GM23338 (cell line): ENCODE measurements around the gene PIEZO2. TPM values are rescaled to one million over a fixed set of nuclear protein-coding genes. Genes with fewer than 3 reads are reported as not detected.

Source experiments
- ATAC-seq: fragments of 200-7000 bp; cut with Tn5 transposase; 3 replicates; pipeline ENCODE4 v1.9.1; 2020
- DNase-seq: peaks from one replicate; pipeline ENCODE4 v3.0.0-alpha.2; 2015; ENCODE audit warnings: low spot score
- H2AFZ ChIP-seq: fragments of 200-600 bp; sonication (generic); 2 replicates; pipeline ENCODE4 v1.8.0; 2016; ENCODE audit warnings: antibody characterized with exemption, mild to moderate bottlenecking, moderate library complexity
- H3F3A ChIP-seq: fragments of 200-600 bp; sonication (generic); replicated peaks from 2 replicates; pipeline ENCODE4 v1.8.0; 2017; ENCODE audit warnings: antibody characterized with exemption, mixed run types, low read depth
- H3K27ac ChIP-seq: fragments of 200-600 bp; sonication (generic); 2 replicates; pipeline ENCODE4 v1.6.1; 2016; ENCODE audit warnings: low read depth
- H3K27me3 ChIP-seq: fragments of 200-600 bp; sonication (generic); 2 replicates; pipeline ENCODE4 v1.8.0; 2016; ENCODE audit warnings: mild to moderate bottlenecking, mixed run types, moderate library complexity; ENCODE audit not compliant: insufficient read depth
- H3K36me3 ChIP-seq: fragments of 200-600 bp; sonication (generic); 2 replicates; pipeline ENCODE4 v1.8.0; 2016; ENCODE audit warnings: mild to moderate bottlenecking; ENCODE audit not compliant: insufficient read depth
- H3K4me1 ChIP-seq: fragments of 200-600 bp; sonication (generic); 2 replicates; pipeline ENCODE4 v1.8.0; 2016; ENCODE audit warnings: mild to moderate bottlenecking, moderate library complexity; ENCODE audit not compliant: insufficient read depth
- H3K4me2 ChIP-seq: fragments of 200-600 bp; sonication (generic); 2 replicates; pipeline ENCODE4 v1.7.1; 2017; ENCODE audit warnings: mixed run types
- H3K4me3 ChIP-seq: fragments of 200-600 bp; sonication (generic); 2 replicates; pipeline ENCODE4 v1.6.1; 2016; ENCODE audit warnings: mixed run types
- H3K79me2 ChIP-seq: fragments of 200-600 bp; sonication (generic); replicated peaks from 2 replicates; pipeline ENCODE4 v1.8.0; 2017; ENCODE audit warnings: mild to moderate bottlenecking; ENCODE audit not compliant: insufficient read depth
- H3K9me2 ChIP-seq: fragments of 200-600 bp; sonication (generic); 2 replicates; pipeline ENCODE4 v1.8.0; 2017; ENCODE audit not compliant: insufficient read depth
- H4K20me1 ChIP-seq: fragments of 200-600 bp; sonication (generic); replicated peaks from 2 replicates; pipeline ENCODE4 v1.8.0; 2017; ENCODE audit warnings: mild to moderate bottlenecking; ENCODE audit not compliant: insufficient read depth
- H3K27ac Mint-ChIP-seq: 2 replicates; pipeline ENCODE4 v1.8.0; 2020; ENCODE audit warnings: inconsistent platforms, mild to moderate bottlenecking, moderate library complexity, mixed read lengths
- H3K27me3 Mint-ChIP-seq: 3 replicates; pipeline ENCODE4 v1.8.0; 2022; ENCODE audit warnings: low read depth, mild to moderate bottlenecking, moderate library complexity, mixed read lengths, inconsistent platforms; ENCODE audit not compliant: insufficient read depth, poor library complexity
- H3K36me3 Mint-ChIP-seq: 3 replicates; pipeline ENCODE4 v1.8.0; 2021; ENCODE audit warnings: low read depth, mild to moderate bottlenecking, inconsistent platforms, moderate library complexity, mixed read lengths
- H3K4me1 Mint-ChIP-seq: 3 replicates; pipeline ENCODE4 v1.8.0; 2020; ENCODE audit warnings: mild to moderate bottlenecking, inconsistent platforms, mixed read lengths
- H3K4me3 Mint-ChIP-seq: 3 replicates; pipeline ENCODE4 v1.8.0; 2021; ENCODE audit warnings: moderate library complexity, mild to moderate bottlenecking, inconsistent platforms, mixed read lengths
- H3K9me3 Mint-ChIP-seq: 3 replicates; pipeline ENCODE4 v1.8.0; 2020; ENCODE audit warnings: moderate library complexity, mild to moderate bottlenecking, inconsistent platforms, mixed read lengths
- CREB1 ChIP-seq: fragments of 250-450 bp; sonication (Bioruptor Pico); IDR thresholded peaks from 2 replicates; pipeline ENCODE4 v1.5.0; 2020; ENCODE audit warnings: low read depth, mild to moderate bottlenecking, moderate library complexity
- EZH2 ChIP-seq: fragments of 200-600 bp; sonication (generic); IDR thresholded peaks from one replicate; pipeline ENCODE4 v1.8.0; 2017; ENCODE audit warnings: antibody characterized with exemption, mild to moderate bottlenecking, low read depth; ENCODE audit not compliant: unreplicated experiment
- EZH2phosphoT487 ChIP-seq: fragments of 200-600 bp; sonication (generic); IDR thresholded peaks from one replicate; pipeline ENCODE4 v1.8.1; 2018; ENCODE audit warnings: antibody characterized with exemption; ENCODE audit not compliant: unreplicated experiment
- JUNB ChIP-seq: IDR thresholded peaks from one replicate; pipeline ENCODE4 v1.6.1; 2016; ENCODE audit warnings: antibody characterized with exemption; ENCODE audit not compliant: unreplicated experiment
- NANOG ChIP-seq: IDR thresholded peaks from 2 replicates; pipeline ENCODE4 v1.6.1; 2016; ENCODE audit warnings: antibody characterized with exemption, borderline replicate concordance
- POLR2AphosphoS5 ChIP-seq: IDR thresholded peaks from 2 replicates; pipeline ENCODE4 v1.6.1; 2016; ENCODE audit warnings: antibody characterized with exemption, low read depth
- STAT1 ChIP-seq: IDR thresholded peaks from one replicate; pipeline ENCODE4 v1.6.1; 2016; ENCODE audit warnings: antibody characterized with exemption; ENCODE audit not compliant: unreplicated experiment
- ZNF114 ChIP-seq: fragments of 250-450 bp; sonication (Bioruptor Pico); IDR thresholded peaks from 2 replicates; pipeline ENCODE4 v1.5.0; 2020; ENCODE audit warnings: mild to moderate bottlenecking, moderate library complexity
- ZNF331 ChIP-seq: fragments of 250-450 bp; sonication (Bioruptor Pico); IDR thresholded peaks from 2 replicates; pipeline ENCODE4 v1.5.0; 2020; ENCODE audit warnings: low read depth, mild to moderate bottlenecking, moderate library complexity
- polyA plus RNA-seq: library from polyadenylated mRNA; unstranded; fragments of >200 nt; fragmentation: Nextera tagmentation; extraction: Ambion mirVana; gene quantifications from 2 replicates; pipeline ENCODE4 v1.2.1, GENCODE V29; 2016
- total RNA-seq: library from RNA; depleted of rRNA; stranded (reverse); fragments of >200 nt; shearing (Covaris generic); gene quantifications from 2 replicates; pipeline ENCODE4 v1.2.3, GENCODE V29; 2014
- TF ChIP-seq, protein P1 (sequence below): IDR thresholded peaks from 2 replicates; pipeline ENCODE4 v1.6.1; 2016; ENCODE audit warnings: antibody characterized with exemption
- TF ChIP-seq, protein P2 (sequence below): fragments of 250-450 bp; sonication (Bioruptor Pico); IDR thresholded peaks from 2 replicates; pipeline ENCODE4 v1.5.0; 2020; ENCODE audit warnings: mild to moderate bottlenecking, moderate library complexity
- TF ChIP-seq, protein P3 (sequence below): IDR thresholded peaks from one replicate; pipeline ENCODE4 v1.6.1; 2018; ENCODE audit warnings: antibody characterized with exemption; ENCODE audit not compliant: unreplicated experiment
- TF ChIP-seq, protein P4 (sequence below), 2 experiments: fragments of 200-600 bp in 1 of 2; sonication (generic) in 1 of 2; conservative IDR thresholded peaks; 2 replicates each; pipeline versions ENCODE4 v1.5.1 to v1.6.1; 2016 to 2017; ENCODE audit warnings: antibody characterized with exemption in 2 of 2, low read depth in 2 of 2, mild to moderate bottlenecking in 2 of 2, moderate library complexity in 1 of 2

PIEZO2 gene
- total and polyA plus RNA-seq, 2 experiments from 2014 or later = 4.8 to 8.2 TPM

DNA sequence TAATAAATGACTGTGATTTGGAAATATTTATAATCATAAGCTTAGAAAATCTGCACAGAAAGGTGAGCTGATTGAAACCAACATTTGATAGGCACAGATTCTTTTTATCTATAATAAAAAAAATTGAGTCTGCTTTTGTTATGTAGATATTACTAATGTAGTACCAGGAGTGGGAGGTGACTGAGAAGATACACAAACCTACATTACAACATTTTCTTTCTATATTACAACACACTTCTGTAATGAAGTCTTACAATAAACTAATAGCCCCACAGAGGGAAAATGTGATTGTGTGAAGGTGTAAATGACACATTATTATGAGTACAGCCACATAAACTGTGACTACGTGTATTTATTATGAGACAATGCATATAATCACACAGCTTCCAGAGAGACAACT, 241.6 kb downstream of the PIEZO2 start:
- Histone ChIP-seq H3K4me2 (no peak overlapping the region), H3K4me3 (no peak overlapping the region), H3K27me3 (no peaks in the 10 kb centered on the region), H3K36me3 (no peaks in the 10 kb centered on the region), H3K27ac (no peak overlapping the region), H3F3A (no peaks in the 10 kb centered on the region), H4K20me1 (0 out of 2 replicates have a peak, but pooled peaks cover 3% of the 10 kb centered on the region), H3K9me2 (no peaks in the 10 kb centered on the region), H3K79me2 (no peaks in the 10 kb centered on the region), H2AFZ (no peak overlapping the region), H3K4me1 (no peaks in the 10 kb centered on the region)
- H3K4me1 Mint-ChIP-seq = no peaks in the 10 kb centered on the region
- peaks cover 3% of the 10 kb centered on the region for H3K27me3 Mint-ChIP-seq
- H3K36me3 Mint-ChIP-seq = peaks cover 6% of the 10 kb centered on the region
- ATAC-seq (no peak), DNase-seq (no peak)
- H3K4me3 Mint-ChIP-seq = no peak overlapping the region
- TF ChIP-seq NANOG (no peak), ZNF114 (CRISPR knock-in tag) (no peak), ZNF331 (CRISPR knock-in tag) (no peak), EZH2phosphoT487 (no peak), EZH2 (no peak), JUNB (no peak), CREB1 (CRISPR knock-in tag) (no peak), POLR2AphosphoS5 (no peak), STAT1 (no peak)
- TF ChIP-seq, protein P1, sequence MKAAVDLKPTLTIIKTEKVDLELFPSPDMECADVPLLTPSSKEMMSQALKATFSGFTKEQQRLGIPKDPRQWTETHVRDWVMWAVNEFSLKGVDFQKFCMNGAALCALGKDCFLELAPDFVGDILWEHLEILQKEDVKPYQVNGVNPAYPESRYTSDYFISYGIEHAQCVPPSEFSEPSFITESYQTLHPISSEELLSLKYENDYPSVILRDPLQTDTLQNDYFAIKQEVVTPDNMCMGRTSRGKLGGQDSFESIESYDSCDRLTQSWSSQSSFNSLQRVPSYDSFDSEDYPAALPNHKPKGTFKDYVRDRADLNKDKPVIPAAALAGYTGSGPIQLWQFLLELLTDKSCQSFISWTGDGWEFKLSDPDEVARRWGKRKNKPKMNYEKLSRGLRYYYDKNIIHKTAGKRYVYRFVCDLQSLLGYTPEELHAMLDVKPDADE = no peak
- TF ChIP-seq, protein P2, sequence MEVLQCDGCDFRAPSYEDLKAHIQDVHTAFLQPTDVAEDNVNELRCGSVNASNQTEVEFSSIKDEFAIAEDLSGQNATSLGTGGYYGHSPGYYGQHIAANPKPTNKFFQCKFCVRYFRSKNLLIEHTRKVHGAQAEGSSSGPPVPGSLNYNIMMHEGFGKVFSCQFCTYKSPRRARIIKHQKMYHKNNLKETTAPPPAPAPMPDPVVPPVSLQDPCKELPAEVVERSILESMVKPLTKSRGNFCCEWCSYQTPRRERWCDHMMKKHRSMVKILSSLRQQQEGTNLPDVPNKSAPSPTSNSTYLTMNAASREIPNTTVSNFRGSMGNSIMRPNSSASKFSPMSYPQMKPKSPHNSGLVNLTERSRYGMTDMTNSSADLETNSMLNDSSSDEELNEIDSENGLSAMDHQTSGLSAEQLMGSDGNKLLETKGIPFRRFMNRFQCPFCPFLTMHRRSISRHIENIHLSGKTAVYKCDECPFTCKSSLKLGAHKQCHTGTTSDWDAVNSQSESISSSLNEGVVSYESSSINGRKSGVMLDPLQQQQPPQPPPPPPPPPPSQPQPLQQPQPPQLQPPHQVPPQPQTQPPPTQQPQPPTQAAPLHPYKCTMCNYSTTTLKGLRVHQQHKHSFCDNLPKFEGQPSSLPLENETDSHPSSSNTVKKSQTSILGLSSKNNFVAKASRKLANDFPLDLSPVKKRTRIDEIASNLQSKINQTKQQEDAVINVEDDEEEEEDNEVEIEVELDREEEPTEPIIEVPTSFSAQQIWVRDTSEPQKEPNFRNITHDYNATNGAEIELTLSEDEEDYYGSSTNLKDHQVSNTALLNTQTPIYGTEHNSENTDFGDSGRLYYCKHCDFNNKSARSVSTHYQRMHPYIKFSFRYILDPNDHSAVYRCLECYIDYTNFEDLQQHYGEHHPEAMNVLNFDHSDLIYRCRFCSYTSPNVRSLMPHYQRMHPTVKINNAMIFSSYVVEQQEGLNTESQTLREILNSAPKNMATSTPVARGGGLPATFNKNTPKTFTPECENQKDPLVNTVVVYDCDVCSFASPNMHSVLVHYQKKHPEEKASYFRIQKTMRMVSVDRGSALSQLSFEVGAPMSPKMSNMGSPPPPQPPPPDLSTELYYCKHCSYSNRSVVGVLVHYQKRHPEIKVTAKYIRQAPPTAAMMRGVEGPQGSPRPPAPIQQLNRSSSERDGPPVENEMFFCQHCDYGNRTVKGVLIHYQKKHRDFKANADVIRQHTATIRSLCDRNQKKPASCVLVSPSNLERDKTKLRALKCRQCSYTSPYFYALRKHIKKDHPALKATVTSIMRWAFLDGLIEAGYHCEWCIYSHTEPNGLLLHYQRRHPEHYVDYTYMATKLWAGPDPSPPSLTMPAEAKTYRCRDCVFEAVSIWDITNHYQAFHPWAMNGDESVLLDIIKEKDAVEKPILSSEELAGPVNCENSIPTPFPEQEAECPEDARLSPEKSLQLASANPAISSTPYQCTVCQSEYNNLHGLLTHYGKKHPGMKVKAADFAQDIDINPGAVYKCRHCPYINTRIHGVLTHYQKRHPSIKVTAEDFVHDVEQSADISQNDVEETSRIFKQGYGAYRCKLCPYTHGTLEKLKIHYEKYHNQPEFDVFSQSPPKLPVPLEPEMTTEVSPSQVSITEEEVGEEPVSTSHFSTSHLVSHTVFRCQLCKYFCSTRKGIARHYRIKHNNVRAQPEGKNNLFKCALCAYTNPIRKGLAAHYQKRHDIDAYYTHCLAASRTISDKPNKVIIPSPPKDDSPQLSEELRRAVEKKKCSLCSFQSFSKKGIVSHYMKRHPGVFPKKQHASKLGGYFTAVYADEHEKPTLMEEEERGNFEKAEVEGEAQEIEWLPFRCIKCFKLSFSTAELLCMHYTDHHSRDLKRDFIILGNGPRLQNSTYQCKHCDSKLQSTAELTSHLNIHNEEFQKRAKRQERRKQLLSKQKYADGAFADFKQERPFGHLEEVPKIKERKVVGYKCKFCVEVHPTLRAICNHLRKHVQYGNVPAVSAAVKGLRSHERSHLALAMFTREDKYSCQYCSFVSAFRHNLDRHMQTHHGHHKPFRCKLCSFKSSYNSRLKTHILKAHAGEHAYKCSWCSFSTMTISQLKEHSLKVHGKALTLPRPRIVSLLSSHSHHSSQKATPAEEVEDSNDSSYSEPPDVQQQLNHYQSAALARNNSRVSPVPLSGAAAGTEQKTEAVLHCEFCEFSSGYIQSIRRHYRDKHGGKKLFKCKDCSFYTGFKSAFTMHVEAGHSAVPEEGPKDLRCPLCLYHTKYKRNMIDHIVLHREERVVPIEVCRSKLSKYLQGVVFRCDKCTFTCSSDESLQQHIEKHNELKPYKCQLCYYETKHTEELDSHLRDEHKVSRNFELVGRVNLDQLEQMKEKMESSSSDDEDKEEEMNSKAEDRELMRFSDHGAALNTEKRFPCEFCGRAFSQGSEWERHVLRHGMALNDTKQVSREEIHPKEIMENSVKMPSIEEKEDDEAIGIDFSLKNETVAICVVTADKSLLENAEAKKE (CRISPR knock-in tag) = no peak
- TF ChIP-seq, protein P3, sequence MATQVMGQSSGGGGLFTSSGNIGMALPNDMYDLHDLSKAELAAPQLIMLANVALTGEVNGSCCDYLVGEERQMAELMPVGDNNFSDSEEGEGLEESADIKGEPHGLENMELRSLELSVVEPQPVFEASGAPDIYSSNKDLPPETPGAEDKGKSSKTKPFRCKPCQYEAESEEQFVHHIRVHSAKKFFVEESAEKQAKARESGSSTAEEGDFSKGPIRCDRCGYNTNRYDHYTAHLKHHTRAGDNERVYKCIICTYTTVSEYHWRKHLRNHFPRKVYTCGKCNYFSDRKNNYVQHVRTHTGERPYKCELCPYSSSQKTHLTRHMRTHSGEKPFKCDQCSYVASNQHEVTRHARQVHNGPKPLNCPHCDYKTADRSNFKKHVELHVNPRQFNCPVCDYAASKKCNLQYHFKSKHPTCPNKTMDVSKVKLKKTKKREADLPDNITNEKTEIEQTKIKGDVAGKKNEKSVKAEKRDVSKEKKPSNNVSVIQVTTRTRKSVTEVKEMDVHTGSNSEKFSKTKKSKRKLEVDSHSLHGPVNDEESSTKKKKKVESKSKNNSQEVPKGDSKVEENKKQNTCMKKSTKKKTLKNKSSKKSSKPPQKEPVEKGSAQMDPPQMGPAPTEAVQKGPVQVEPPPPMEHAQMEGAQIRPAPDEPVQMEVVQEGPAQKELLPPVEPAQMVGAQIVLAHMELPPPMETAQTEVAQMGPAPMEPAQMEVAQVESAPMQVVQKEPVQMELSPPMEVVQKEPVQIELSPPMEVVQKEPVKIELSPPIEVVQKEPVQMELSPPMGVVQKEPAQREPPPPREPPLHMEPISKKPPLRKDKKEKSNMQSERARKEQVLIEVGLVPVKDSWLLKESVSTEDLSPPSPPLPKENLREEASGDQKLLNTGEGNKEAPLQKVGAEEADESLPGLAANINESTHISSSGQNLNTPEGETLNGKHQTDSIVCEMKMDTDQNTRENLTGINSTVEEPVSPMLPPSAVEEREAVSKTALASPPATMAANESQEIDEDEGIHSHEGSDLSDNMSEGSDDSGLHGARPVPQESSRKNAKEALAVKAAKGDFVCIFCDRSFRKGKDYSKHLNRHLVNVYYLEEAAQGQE = no peak
- TF ChIP-seq, protein P4, sequence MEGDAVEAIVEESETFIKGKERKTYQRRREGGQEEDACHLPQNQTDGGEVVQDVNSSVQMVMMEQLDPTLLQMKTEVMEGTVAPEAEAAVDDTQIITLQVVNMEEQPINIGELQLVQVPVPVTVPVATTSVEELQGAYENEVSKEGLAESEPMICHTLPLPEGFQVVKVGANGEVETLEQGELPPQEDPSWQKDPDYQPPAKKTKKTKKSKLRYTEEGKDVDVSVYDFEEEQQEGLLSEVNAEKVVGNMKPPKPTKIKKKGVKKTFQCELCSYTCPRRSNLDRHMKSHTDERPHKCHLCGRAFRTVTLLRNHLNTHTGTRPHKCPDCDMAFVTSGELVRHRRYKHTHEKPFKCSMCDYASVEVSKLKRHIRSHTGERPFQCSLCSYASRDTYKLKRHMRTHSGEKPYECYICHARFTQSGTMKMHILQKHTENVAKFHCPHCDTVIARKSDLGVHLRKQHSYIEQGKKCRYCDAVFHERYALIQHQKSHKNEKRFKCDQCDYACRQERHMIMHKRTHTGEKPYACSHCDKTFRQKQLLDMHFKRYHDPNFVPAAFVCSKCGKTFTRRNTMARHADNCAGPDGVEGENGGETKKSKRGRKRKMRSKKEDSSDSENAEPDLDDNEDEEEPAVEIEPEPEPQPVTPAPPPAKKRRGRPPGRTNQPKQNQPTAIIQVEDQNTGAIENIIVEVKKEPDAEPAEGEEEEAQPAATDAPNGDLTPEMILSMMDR (conservative IDR thresholded peaks at IDR 0.05; ENCODE audit: low read depth in 2 of 2) = no peak
- H3K27ac Mint-ChIP-seq = no peak overlapping the region
- no peaks in the 10 kb centered on the region for H3K9me3 Mint-ChIP-seq
